Measurements from ENCODE around the gene LDLRAD4.

- TF ChIP-seq GATA2 (IDR thresholded peaks at IDR 0.05; ENCODE audit: low read depth, low read length): no peak
- no peak for TF ChIP-seq GATA3 (IDR thresholded peaks at IDR 0.05; ENCODE audit: low read depth, low read length)
Observed at GRCh38 chr18:13501891-13502290, 283.3 kb downstream of the LDLRAD4 start.
